Panc1 (cell line): ENCODE results near the gene SMARCA2. TPM values are rescaled to one million over a fixed set of nuclear protein-coding genes. Genes with fewer than 3 reads are reported as not detected.

Experiments used
- ATAC-seq: fragments of 200-7000 bp; cut with Tn5 transposase; 2 replicates; pipeline ENCODE4 v1.9.1; 2020; ENCODE audit warnings: mild to moderate bottlenecking, moderate library complexity
- BruUV-seq: library from RNA; stranded (reverse); fragments of 400-500 nt; replicated peaks from 2 replicates; lab custom pipeline; 2021; lab: Mats Ljungman, UMichigan
- CTCF ChIA-PET: fragments of 300-600 bp; sonication (Branson Sonifier 250); formaldehyde crosslinking; loops from one replicate; lab custom pipeline; 2022; ENCODE audit warnings: antibody characterized with exemption; lab: Charles Lee
- POLR2A ChIA-PET: fragments of 300-600 bp; sonication (Branson Sonifier 250); formaldehyde crosslinking; loops from one replicate; lab custom pipeline; 2022; ENCODE audit warnings: antibody characterized with exemption; lab: Charles Lee
- DNase-seq: peaks from one replicate; pipeline ENCODE4 v3.0.0-alpha.2; 2010; ENCODE audit warnings: low read depth, low spot score
- H3K27ac ChIP-seq: 2 replicates; pipeline ENCODE4 v1.5.1; 2011; ENCODE audit warnings: mild to moderate bottlenecking, low read length, inconsistent platforms
- H3K27me3 ChIP-seq: fragments of 200-500 bp; sonication (Bioruptor generic); 2 replicates; pipeline ENCODE4 v1.6.0; 2014; ENCODE audit warnings: low read length, inconsistent platforms; ENCODE audit not compliant: control insufficient read depth, insufficient read depth
- H3K36me3 ChIP-seq: fragments of 200-500 bp; sonication (Bioruptor generic); 2 replicates; pipeline ENCODE4 v1.5.1; 2014; ENCODE audit warnings: inconsistent platforms, mild to moderate bottlenecking, low read length, moderate library complexity; ENCODE audit not compliant: control insufficient read depth, insufficient read depth
- H3K4me1 ChIP-seq: 2 replicates; pipeline ENCODE4 v1.5.1; 2011; ENCODE audit warnings: inconsistent platforms, mild to moderate bottlenecking, low read length, moderate library complexity; ENCODE audit not compliant: control insufficient read depth, insufficient read depth
- H3K4me3 ChIP-seq, 2 experiments: 2 replicates each; pipeline ENCODE4 v1.5.1; 2011 to 2012; ENCODE audit warnings: low read depth in 2 of 2, low read length in 2 of 2, mild to moderate bottlenecking in 2 of 2, inconsistent platforms in 1 of 2, moderate library complexity in 1 of 2
- H3K9me3 ChIP-seq: fragments of 200-500 bp; sonication (Bioruptor generic); 2 replicates; pipeline ENCODE4 v1.5.1; 2014; ENCODE audit warnings: low read depth, mild to moderate bottlenecking, inconsistent platforms, low read length, moderate library complexity; ENCODE audit not compliant: control insufficient read depth, insufficient read depth
- POLR2AphosphoS5 ChIP-seq: IDR thresholded peaks from 2 replicates; pipeline ENCODE4 v1.6.1; 2012; ENCODE audit warnings: mild to moderate bottlenecking, low read depth, low read length, moderate library complexity
- SIN3A ChIP-seq: IDR thresholded peaks from 2 replicates; pipeline ENCODE4 v1.6.1; 2012; ENCODE audit warnings: low read depth, mild to moderate bottlenecking, low read length, moderate library complexity, borderline replicate concordance; ENCODE audit not compliant: insufficient read depth
- TCF7L2 ChIP-seq: IDR thresholded peaks from 2 replicates; pipeline ENCODE4 v1.6.1; 2011; ENCODE audit warnings: mild to moderate bottlenecking, low read depth, low read length, inconsistent platforms
- in situ Hi-C: cut with HindIII; loops from 2 replicates; pipeline ENCODE4 v1.10.0; 2016; ENCODE audit warnings: low sequenced_read_pairs, low pct_unique_long_range_greater_than_20kb
- intact Hi-C: fragments of 100-400 bp; cut with micrococcal nuclease; formaldehyde crosslinking; loops from one replicate; pipeline ENCODE4 v1.10.0; 2022; ENCODE audit not compliant: unreplicated experiment
- total RNA-seq: library from RNA; stranded (reverse); gene quantifications from one replicate; pipeline ENCODE4 v1.2.1, GENCODE V29; 2021; ENCODE audit not compliant: unreplicated experiment
- TF ChIP-seq, protein P1 (sequence below), 2 experiments: IDR thresholded peaks; 2 replicates each; pipeline ENCODE4 v1.6.1; 2011 to 2012; ENCODE audit warnings: low read depth in 2 of 2, control low read depth in 1 of 2, low read length in 1 of 2, mild to moderate bottlenecking in 1 of 2, moderate library complexity in 1 of 2; ENCODE audit not compliant: insufficient read depth in 1 of 2
- TF ChIP-seq, protein P2 (sequence below): fragments of 450-650 bp; IDR thresholded peaks from 2 replicates; pipeline ENCODE4 v1.5.1; 2017; ENCODE audit warnings: mild to moderate bottlenecking

Gene SMARCA2
- total RNA-seq, 1 experiment from 2014 or later = 13.3 TPM

DNA sequence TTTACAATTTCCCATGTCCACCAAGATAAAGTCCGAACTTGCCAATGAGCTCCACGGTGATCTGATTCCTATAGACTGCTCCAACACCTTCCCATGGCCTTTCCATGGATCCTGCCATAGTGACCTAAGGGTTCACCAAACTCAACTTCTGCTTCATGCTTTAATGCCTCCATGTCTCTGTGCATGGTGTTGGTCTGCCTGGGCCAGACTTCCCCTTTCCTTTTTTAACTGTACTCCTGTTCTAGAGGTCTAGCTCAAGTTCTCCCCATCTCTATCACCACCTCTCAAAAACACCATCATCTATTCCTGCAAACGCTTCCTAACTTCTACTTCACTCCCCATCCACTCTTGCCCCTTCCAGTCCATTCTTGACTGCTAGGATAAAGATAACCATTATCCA, 14.8 kb upstream of the SMARCA2 start:
- no TSS peak for BruUV-seq
- Histone ChIP-seq H3K4me1 (no peaks in the 10 kb centered on the region), H3K36me3 (no peaks in the 10 kb centered on the region), H3K9me3 (no peaks in the 10 kb centered on the region), H3K4me3 (no peak overlapping the region), H3K27ac (no peak overlapping the region), H3K27me3 (no peaks in the 10 kb centered on the region)
- TF ChIP-seq SIN3A (no peak), TCF7L2 (no peak), POLR2AphosphoS5 (no peak)
- TF ChIP-seq, protein P1, sequence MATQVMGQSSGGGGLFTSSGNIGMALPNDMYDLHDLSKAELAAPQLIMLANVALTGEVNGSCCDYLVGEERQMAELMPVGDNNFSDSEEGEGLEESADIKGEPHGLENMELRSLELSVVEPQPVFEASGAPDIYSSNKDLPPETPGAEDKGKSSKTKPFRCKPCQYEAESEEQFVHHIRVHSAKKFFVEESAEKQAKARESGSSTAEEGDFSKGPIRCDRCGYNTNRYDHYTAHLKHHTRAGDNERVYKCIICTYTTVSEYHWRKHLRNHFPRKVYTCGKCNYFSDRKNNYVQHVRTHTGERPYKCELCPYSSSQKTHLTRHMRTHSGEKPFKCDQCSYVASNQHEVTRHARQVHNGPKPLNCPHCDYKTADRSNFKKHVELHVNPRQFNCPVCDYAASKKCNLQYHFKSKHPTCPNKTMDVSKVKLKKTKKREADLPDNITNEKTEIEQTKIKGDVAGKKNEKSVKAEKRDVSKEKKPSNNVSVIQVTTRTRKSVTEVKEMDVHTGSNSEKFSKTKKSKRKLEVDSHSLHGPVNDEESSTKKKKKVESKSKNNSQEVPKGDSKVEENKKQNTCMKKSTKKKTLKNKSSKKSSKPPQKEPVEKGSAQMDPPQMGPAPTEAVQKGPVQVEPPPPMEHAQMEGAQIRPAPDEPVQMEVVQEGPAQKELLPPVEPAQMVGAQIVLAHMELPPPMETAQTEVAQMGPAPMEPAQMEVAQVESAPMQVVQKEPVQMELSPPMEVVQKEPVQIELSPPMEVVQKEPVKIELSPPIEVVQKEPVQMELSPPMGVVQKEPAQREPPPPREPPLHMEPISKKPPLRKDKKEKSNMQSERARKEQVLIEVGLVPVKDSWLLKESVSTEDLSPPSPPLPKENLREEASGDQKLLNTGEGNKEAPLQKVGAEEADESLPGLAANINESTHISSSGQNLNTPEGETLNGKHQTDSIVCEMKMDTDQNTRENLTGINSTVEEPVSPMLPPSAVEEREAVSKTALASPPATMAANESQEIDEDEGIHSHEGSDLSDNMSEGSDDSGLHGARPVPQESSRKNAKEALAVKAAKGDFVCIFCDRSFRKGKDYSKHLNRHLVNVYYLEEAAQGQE (IDR thresholded peaks at IDR 0.05; ENCODE audit: insufficient read depth in 1 of 2, low read depth in 2 of 2, low read length in 1 of 2) = no peak
- TF ChIP-seq, protein P2, sequence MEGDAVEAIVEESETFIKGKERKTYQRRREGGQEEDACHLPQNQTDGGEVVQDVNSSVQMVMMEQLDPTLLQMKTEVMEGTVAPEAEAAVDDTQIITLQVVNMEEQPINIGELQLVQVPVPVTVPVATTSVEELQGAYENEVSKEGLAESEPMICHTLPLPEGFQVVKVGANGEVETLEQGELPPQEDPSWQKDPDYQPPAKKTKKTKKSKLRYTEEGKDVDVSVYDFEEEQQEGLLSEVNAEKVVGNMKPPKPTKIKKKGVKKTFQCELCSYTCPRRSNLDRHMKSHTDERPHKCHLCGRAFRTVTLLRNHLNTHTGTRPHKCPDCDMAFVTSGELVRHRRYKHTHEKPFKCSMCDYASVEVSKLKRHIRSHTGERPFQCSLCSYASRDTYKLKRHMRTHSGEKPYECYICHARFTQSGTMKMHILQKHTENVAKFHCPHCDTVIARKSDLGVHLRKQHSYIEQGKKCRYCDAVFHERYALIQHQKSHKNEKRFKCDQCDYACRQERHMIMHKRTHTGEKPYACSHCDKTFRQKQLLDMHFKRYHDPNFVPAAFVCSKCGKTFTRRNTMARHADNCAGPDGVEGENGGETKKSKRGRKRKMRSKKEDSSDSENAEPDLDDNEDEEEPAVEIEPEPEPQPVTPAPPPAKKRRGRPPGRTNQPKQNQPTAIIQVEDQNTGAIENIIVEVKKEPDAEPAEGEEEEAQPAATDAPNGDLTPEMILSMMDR = no peak
- in situ Hi-C loops = no loop called here
- ChIA-PET POLR2A (no interaction called here), CTCF (no interaction called here)
- intact Hi-C loops = no loop called here
- ATAC-seq (no peak), DNase-seq (no peak)

DNA sequence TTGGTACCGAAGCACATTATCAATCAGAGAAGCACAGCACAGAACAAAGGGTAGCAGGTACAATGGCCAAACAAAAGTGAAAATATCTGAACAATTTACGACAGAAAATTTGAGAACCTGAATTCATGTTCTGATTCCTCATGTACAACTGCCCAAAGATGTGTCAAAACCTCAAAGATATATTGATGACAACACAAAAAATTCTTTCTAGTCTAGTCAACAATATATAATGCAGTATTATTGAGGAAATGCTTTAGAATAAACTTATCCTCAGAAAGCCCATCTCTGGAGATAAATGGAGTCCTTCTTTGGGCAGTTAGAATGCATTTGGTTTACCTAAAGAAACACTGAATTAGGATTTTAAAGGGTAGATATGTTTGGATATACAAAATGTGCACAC, 6.8 kb upstream of the SMARCA2 start:
- ATAC-seq = no peak
- ChIA-PET POLR2A (no interaction called here), CTCF (no interaction called here)
- DNase-seq = no peak
- H3K36me3 ChIP-seq = no peaks in the 10 kb centered on the region
- no TSS peak for BruUV-seq
- no peak for TF ChIP-seq TCF7L2
- TF ChIP-seq, protein P1 (IDR thresholded peaks at IDR 0.05; ENCODE audit: insufficient read depth in 1 of 2, low read depth in 2 of 2, low read length in 1 of 2) = no peak
- TF ChIP-seq, protein P2 = no peak
- TF ChIP-seq SIN3A = no peak
- no peak for TF ChIP-seq POLR2AphosphoS5
- H3K27ac ChIP-seq = no peak overlapping the region
- H3K9me3 ChIP-seq = no peaks in the 10 kb centered on the region
- in situ Hi-C loops = no loop called here
- no peaks in the 10 kb centered on the region for H3K4me1 ChIP-seq
- no peak overlapping the region for H3K4me3 ChIP-seq
- intact Hi-C loops = no loop called here
- no peaks in the 10 kb centered on the region for H3K27me3 ChIP-seq
